H9 (cell line): Measurements from ENCODE around the gene SCYGR6. TPM values are rescaled to one million over a fixed set of nuclear protein-coding genes. Genes with fewer than 3 reads are reported as not detected.

Experiments used
- DNase-seq: peaks from one replicate; pipeline ENCODE4 v3.0.0-alpha.2; 2017
- H2AFZ ChIP-seq: one replicate; pipeline ENCODE4 v1.6.1; 2013; ENCODE audit warnings: mild to moderate bottlenecking, low read length, control low read depth, moderate library complexity
- H2AK5ac ChIP-seq: 2 replicates; pipeline ENCODE4 v1.6.1; 2013; ENCODE audit warnings: low read length, control low read depth, mixed read lengths; ENCODE audit not compliant: insufficient read length
- H2BK120ac ChIP-seq: one replicate; pipeline ENCODE4 v1.6.1; 2013; ENCODE audit warnings: low read depth, mild to moderate bottlenecking, low read length, control low read depth, inconsistent platforms; ENCODE audit not compliant: poor library complexity, severe bottlenecking
- H2BK12ac ChIP-seq: 2 replicates; pipeline ENCODE4 v1.6.1; 2013; ENCODE audit warnings: low read length, control low read depth, mixed read lengths, low read depth; ENCODE audit not compliant: insufficient read length
- H2BK15ac ChIP-seq: 2 replicates; pipeline ENCODE4 v1.6.1; 2013; ENCODE audit warnings: low read depth, low read length, control low read depth
- H2BK20ac ChIP-seq: one replicate; pipeline ENCODE4 v1.6.1; 2013; ENCODE audit warnings: low read depth, mild to moderate bottlenecking, low read length, control low read depth, inconsistent platforms; ENCODE audit not compliant: poor library complexity, severe bottlenecking
- H2BK5ac ChIP-seq: 2 replicates; pipeline ENCODE4 v1.6.1; 2013; ENCODE audit warnings: low read length, control low read depth, mixed read lengths; ENCODE audit not compliant: insufficient read length
- H3K14ac ChIP-seq: 2 replicates; pipeline ENCODE4 v1.6.1; 2013; ENCODE audit warnings: low read length, control low read depth; ENCODE audit not compliant: insufficient read depth
- H3K18ac ChIP-seq: 2 replicates; pipeline ENCODE4 v1.6.1; 2013; ENCODE audit warnings: low read depth, mild to moderate bottlenecking, mixed read lengths, low read length, control low read depth; ENCODE audit not compliant: insufficient read length
- H3K23ac ChIP-seq: 2 replicates; pipeline ENCODE4 v1.6.1; 2013; ENCODE audit warnings: low read length, control low read depth, mixed read lengths, low read depth; ENCODE audit not compliant: insufficient read length
- H3K23me2 ChIP-seq: 2 replicates; pipeline ENCODE4 v1.6.1; 2013; ENCODE audit warnings: low read depth, mild to moderate bottlenecking, mixed read lengths, low read length, control low read depth; ENCODE audit not compliant: insufficient read length, poor library complexity, severe bottlenecking
- H3K27ac ChIP-seq: 2 replicates; pipeline ENCODE4 v1.5.1; 2013; ENCODE audit warnings: low read length, control low read depth, mixed read lengths, low read depth; ENCODE audit not compliant: insufficient read length
- H3K27me3 ChIP-seq: 2 replicates; pipeline ENCODE4 v1.6.1; 2013; ENCODE audit warnings: low read length, control low read depth, inconsistent platforms; ENCODE audit not compliant: insufficient read depth
- H3K4ac ChIP-seq: 2 replicates; pipeline ENCODE4 v1.6.1; 2013; ENCODE audit warnings: low read depth, mild to moderate bottlenecking, control low read depth, inconsistent platforms, low read length, moderate library complexity
- H3K4me1 ChIP-seq: 2 replicates; pipeline ENCODE4 v1.6.1; 2013; ENCODE audit warnings: low read length, control low read depth, inconsistent platforms; ENCODE audit not compliant: insufficient read depth
- H3K4me2 ChIP-seq: 2 replicates; pipeline ENCODE4 v1.6.1; 2013; ENCODE audit warnings: low read length, control low read depth, mixed read lengths; ENCODE audit not compliant: insufficient read length, insufficient read depth
- H3K56ac ChIP-seq: 2 replicates; pipeline ENCODE4 v1.6.1; 2013; ENCODE audit warnings: low read depth, mild to moderate bottlenecking, mixed read lengths, low read length, control low read depth; ENCODE audit not compliant: insufficient read length
- H3K79me1 ChIP-seq: 2 replicates; pipeline ENCODE4 v1.6.1; 2013; ENCODE audit warnings: low read depth, mild to moderate bottlenecking, moderate library complexity, low read length, control low read depth, inconsistent platforms; ENCODE audit not compliant: insufficient read depth, poor library complexity, severe bottlenecking
- H3K79me2 ChIP-seq: 2 replicates; pipeline ENCODE4 v1.6.1; 2013; ENCODE audit warnings: low read length, control low read depth, inconsistent platforms; ENCODE audit not compliant: insufficient read depth
- H3K9ac ChIP-seq: 2 replicates; pipeline ENCODE4 v1.6.1; 2013; ENCODE audit warnings: low read length, control low read depth, mixed read lengths; ENCODE audit not compliant: insufficient read length; ENCODE audit errors: extremely low read depth
- H3K9me3 ChIP-seq: one replicate; pipeline ENCODE4 v1.6.1; 2013; ENCODE audit warnings: low read depth, low read length, inconsistent platforms; ENCODE audit not compliant: control insufficient read depth
- H3T11ph ChIP-seq: one replicate; pipeline ENCODE4 v1.6.1; 2013; ENCODE audit warnings: mild to moderate bottlenecking, low read length, control low read depth, inconsistent platforms
- H4K20me1 ChIP-seq: one replicate; pipeline ENCODE4 v1.6.1; 2013; ENCODE audit not compliant: control insufficient read depth, insufficient read length, insufficient read depth
- H4K5ac ChIP-seq: 2 replicates; pipeline ENCODE4 v1.6.1; 2013; ENCODE audit warnings: low read depth, mild to moderate bottlenecking, mixed read lengths, low read length, control low read depth; ENCODE audit not compliant: insufficient read length
- H4K8ac ChIP-seq: replicated peaks from 2 replicates; pipeline ENCODE4 v1.6.1; 2013; ENCODE audit warnings: low read length, control low read depth, mixed read lengths, low read depth; ENCODE audit not compliant: insufficient read length
- H4K91ac ChIP-seq: 2 replicates; pipeline ENCODE4 v1.6.1; 2013; ENCODE audit warnings: low read depth, mild to moderate bottlenecking, moderate library complexity, mixed read lengths, low read length, control low read depth; ENCODE audit not compliant: insufficient read length
- H3K27ac Mint-ChIP-seq, 3 experiments: 2 replicates in 2 of 3; 3 replicates in 1 of 3; pipeline ENCODE4 v1.8.0; 2020 to 2021; ENCODE audit warnings: mixed read lengths in 3 of 3, mild to moderate bottlenecking in 1 of 3, moderate library complexity in 1 of 3
- H3K27me3 Mint-ChIP-seq: 2 replicates; pipeline ENCODE4 v1.8.0; 2021; ENCODE audit warnings: low read depth, mild to moderate bottlenecking, moderate library complexity, mixed read lengths
- H3K36me3 Mint-ChIP-seq, 3 experiments: 2 replicates in 2 of 3; 3 replicates in 1 of 3; pipeline ENCODE4 v1.8.0; 2020 to 2021; ENCODE audit warnings: low read depth in 3 of 3, mixed read lengths in 3 of 3; ENCODE audit not compliant: insufficient read depth in 1 of 3
- H3K4me1 Mint-ChIP-seq, 2 experiments: 2 replicates each; pipeline ENCODE4 v1.8.0; 2020; ENCODE audit warnings: mixed read lengths in 2 of 2
- H3K4me3 Mint-ChIP-seq, 2 experiments: 2 replicates in 1 of 2; 3 replicates in 1 of 2; pipeline ENCODE4 v1.8.0; 2020 to 2021; ENCODE audit warnings: mild to moderate bottlenecking in 2 of 2, mixed read lengths in 2 of 2, moderate library complexity in 1 of 2
- H3K9me3 Mint-ChIP-seq, 2 experiments: 2 replicates in 1 of 2; 3 replicates in 1 of 2; pipeline ENCODE4 v1.8.0; 2020; ENCODE audit warnings: mild to moderate bottlenecking in 2 of 2, mixed read lengths in 2 of 2, moderate library complexity in 1 of 2
- CTCF ChIP-seq: fragments of 200-600 bp; sonication (generic); conservative IDR thresholded peaks from 3 replicates; pipeline ENCODE4 v1.8.0; 2021; ENCODE audit warnings: antibody characterized with exemption, mild to moderate bottlenecking
- WGBS: extraction: QIAGEN DNeasy Blood & Tissue Kit; methylation state at CpG from one replicate; pipeline ENCODE4 v1.1.7; 2013; ENCODE audit warnings: missing lambda C conversion rate, low lambda C conversion rate, mixed read lengths; ENCODE audit not compliant: insufficient read length; ENCODE audit errors: extremely low coverage; 5-methylcytosine and 5-hydroxymethylcytosine counted together
- total RNA-seq: library from RNA; stranded (reverse); gene quantifications from 2 replicates; pipeline ENCODE4 v1.2.1, GENCODE V29; 2021

The SCYGR6 gene
- total RNA-seq, 1 experiment from 2014 or later: not detected

- Histone ChIP-seq H2BK15ac (no peak overlapping the region), H2AK5ac (no peak overlapping the region), H3K56ac (no peak overlapping the region), H3K23me2 (peaks cover 5% of the 10 kb centered on the region), H3K14ac (no peak overlapping the region), H3K4me2 (no peak overlapping the region), H2BK20ac (no peak overlapping the region), H3K4me1 (no peaks in the 10 kb centered on the region), H2AFZ (no peak overlapping the region), H3K4ac (no peak overlapping the region), H3T11ph (no peak overlapping the region), H3K23ac (no peak overlapping the region), H4K5ac (no peak overlapping the region), H2BK12ac (no peak overlapping the region), H3K27me3 (no peaks in the 10 kb centered on the region), H3K79me2 (no peaks in the 10 kb centered on the region), H3K9ac (no peak overlapping the region), H3K27ac (no peak overlapping the region), H3K79me1 (no peaks in the 10 kb centered on the region), H2BK5ac (no peak overlapping the region), H4K20me1 (no peaks in the 10 kb centered on the region), H3K9me3 (no peaks in the 10 kb centered on the region), H4K8ac (no peak overlapping the region), H4K91ac (no peak overlapping the region), H2BK120ac (no peak overlapping the region), H3K18ac (no peak overlapping the region)
- H3K36me3 Mint-ChIP-seq: peaks cover 0 to 4% (median 0%) of the 10 kb centered on the region in 3 experiments; a peak in 2 of 7 replicates
- H3K4me3 Mint-ChIP-seq: no peak overlapping the region
- no peak overlapping the region for H3K27ac Mint-ChIP-seq
- H3K9me3 Mint-ChIP-seq: peaks cover 0 to 3% of the 10 kb centered on the region in 2 experiments; a peak in 3 of 5 replicates
- no CpG with 5 or more reads among the region's 1 CpG for WGBS
- no peak for TF ChIP-seq CTCF
- H3K4me1 Mint-ChIP-seq: peaks cover 13 to 20% of the 10 kb centered on the region in 2 experiments
- peaks cover 15% of the 10 kb centered on the region for H3K27me3 Mint-ChIP-seq
- DNase-seq: no peak
These were observed 11.3 kb downstream of the SCYGR6 start for GRCh38 chr2:227713291-227713690.
